ENCODE measurements around the gene KDELR1. TPM values are rescaled to one million over a fixed set of nuclear protein-coding genes. Genes with fewer than 3 reads are reported as not detected.

Gene KDELR1
- total RNA-seq, 1 donor from 2014 or later = 183 TPM

- H3K27ac ChIP-seq = no peak overlapping the region
- H3K9me3 ChIP-seq = no peaks in the 10 kb centered on the region
- H3K4me1 ChIP-seq = no peaks in the 10 kb centered on the region
- no peaks in the 10 kb centered on the region for H3K27me3 ChIP-seq
- H3K4me3 ChIP-seq = no peak overlapping the region
- no peak for DNase-seq (ENCODE audit: low spot score in 2 of 2)
- intact Hi-C loops (cut with DNase I) = no loop called here
- H3K36me3 ChIP-seq = no peaks in the 10 kb centered on the region
- no peak for TF ChIP-seq CTCF (IDR thresholded peaks at IDR 0.05)
Observed at GRCh38 chr19:48421548-48421947, 30.2 kb upstream of the KDELR1 start.

DNA sequence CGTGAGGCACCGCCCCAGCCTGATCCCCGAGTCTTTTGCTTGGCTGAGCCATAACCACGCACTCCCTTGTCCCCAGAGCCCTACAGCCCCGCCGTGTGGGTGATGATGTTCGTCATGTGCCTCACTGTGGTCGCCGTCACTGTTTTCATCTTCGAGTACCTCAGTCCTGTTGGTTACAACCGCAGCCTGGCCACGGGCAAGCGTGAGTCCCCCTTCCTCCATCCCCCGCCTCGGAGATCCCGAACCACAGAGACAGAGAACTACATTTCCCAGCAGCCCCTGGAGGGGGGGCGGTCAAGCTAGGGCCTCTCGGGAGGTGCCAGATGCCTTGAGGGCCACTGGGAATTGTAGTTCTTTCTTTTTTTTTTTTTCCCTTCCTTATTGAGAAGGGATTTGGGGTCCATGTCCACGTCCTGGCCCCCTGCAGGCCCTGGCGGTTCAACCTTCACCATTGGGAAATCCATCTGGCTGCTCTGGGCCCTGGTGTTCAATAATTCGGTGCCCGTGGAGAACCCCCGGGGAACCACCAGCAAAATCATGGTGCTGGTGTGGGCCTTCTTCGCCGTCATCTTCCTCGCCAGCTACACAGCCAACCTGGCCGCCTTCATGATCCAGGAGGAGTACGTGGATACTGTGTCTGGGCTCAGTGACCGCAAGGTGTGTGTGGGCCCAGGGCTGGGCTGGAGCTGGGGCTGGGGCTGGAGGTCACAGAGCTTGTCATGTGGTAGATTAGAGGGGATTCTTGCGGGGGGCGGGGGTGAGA, 28.0 kb upstream of the KDELR1 start:
- no peak for DNase-seq (ENCODE audit: low spot score in 2 of 2)
- no peak for TF ChIP-seq CTCF (IDR thresholded peaks at IDR 0.05)
- H3K4me3 ChIP-seq = no peak overlapping the region

DNA sequence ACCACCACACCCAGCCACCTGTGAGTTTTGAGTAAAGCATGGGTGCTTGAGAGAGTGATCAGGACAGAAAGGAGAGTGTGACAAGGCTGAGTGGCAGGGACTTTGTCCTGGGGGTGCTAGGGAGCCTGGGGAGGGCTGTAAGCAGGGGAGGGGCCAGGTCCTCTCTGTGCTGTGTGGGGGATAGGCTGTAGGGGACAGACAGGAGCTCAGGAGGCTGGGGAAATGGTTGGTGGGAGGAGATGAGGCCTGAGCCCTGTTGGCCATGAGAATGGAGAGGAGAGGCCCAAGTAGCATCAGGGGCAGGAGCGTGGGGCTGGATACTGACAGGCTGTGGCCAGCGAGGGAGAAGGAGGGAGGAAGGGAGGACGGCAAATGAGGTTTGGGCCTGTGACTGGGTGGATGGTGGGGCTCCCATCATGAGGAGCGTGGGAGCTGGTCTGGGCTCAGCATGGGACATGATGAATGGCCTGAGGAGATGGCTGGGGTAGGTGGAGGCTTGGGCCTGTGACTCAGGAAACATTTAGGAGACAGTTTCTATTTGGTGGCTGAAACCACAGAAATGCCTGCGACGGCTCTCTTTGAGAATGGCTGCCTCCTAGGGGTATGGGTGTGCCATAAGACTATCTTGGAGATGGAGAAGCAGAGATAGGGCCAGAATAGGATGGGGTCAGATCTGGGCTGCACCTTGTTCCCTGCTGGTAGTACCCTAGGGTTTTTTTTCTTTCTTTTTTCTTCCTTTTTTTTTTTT, 27.1 kb upstream of the KDELR1 start:
- no peaks in the 10 kb centered on the region for H3K4me1 ChIP-seq
- no peak overlapping the region for H3K4me3 ChIP-seq
- intact Hi-C loops (cut with DNase I) = no loop called here
- H3K27ac ChIP-seq = no peak overlapping the region
- no peaks in the 10 kb centered on the region for H3K36me3 ChIP-seq
- H3K9me3 ChIP-seq = no peaks in the 10 kb centered on the region
- no peak for TF ChIP-seq CTCF (IDR thresholded peaks at IDR 0.05)
- no peak for DNase-seq (ENCODE audit: low spot score in 2 of 2)
- H3K27me3 ChIP-seq = no peaks in the 10 kb centered on the region

More for the DNA sequence above, 28.0 kb upstream of the KDELR1 start:
- H3K27ac ChIP-seq = no peak overlapping the region
- H3K36me3 ChIP-seq = no peaks in the 10 kb centered on the region
- no peaks in the 10 kb centered on the region for H3K9me3 ChIP-seq
- intact Hi-C loops (cut with DNase I) = no loop called here
- no peaks in the 10 kb centered on the region for H3K27me3 ChIP-seq
- H3K4me1 ChIP-seq = no peaks in the 10 kb centered on the region

- no peaks in the 10 kb centered on the region for H3K36me3 ChIP-seq
- no peaks in the 10 kb centered on the region for H3K9me3 ChIP-seq
- no peaks in the 10 kb centered on the region for H3K4me1 ChIP-seq
- H3K4me3 ChIP-seq = no peak overlapping the region
- no peak overlapping the region for H3K27ac ChIP-seq
- DNase-seq (ENCODE audit: low spot score in 2 of 2) = no peak
- no peaks in the 10 kb centered on the region for H3K27me3 ChIP-seq
- intact Hi-C loops (cut with DNase I) = no loop called here
- no peak for TF ChIP-seq CTCF (IDR thresholded peaks at IDR 0.05)
Observed at GRCh38 chr19:48417421-48417820, 26.1 kb upstream of the KDELR1 start.

DNA sequence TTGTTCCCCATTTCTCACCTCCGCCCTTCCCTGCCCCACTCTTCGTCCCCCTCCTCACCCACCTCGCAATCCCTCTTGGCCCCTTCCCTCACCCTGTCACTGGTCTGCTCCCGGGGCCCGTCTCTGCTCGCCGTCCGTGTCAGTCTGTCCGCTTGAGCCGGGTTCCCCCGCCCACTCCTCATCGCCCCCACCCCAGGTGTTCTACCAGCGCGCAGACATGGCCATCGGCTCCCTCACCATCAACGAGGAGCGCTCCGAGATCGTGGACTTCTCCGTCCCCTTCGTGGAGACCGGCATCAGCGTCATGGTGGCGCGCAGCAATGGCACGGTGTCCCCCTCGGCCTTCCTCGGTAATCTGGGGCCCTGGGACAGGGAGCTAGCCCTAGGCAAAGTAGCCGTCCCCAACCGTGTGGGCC, 24.5 kb upstream of the KDELR1 start:
- Histone ChIP-seq H3K27me3 (no peaks in the 10 kb centered on the region), H3K27ac (no peak overlapping the region), H3K4me1 (no peaks in the 10 kb centered on the region), H3K36me3 (no peaks in the 10 kb centered on the region), H3K9me3 (no peaks in the 10 kb centered on the region), H3K4me3 (peak overlapping the region in 1 of 2 donors; percentile 42)
- intact Hi-C loops (cut with DNase I) = no loop called here
- DNase-seq (ENCODE audit: low spot score in 2 of 2) = no peak
- no peak for TF ChIP-seq CTCF (IDR thresholded peaks at IDR 0.05)
